Ureter (tissue), 1 donor: Measurements from ENCODE around the gene ANAPC7. TPM values are rescaled to one million over a fixed set of nuclear protein-coding genes. Genes with fewer than 3 reads are reported as not detected.
"Not testable (repeated sequence)": the region's sequence is repeated elsewhere in the genome, so short reads cannot be mapped to it uniquely, and the experiment has no call there.

Experiments
- DNase-seq: peaks from one replicate; pipeline ENCODE4 v3.0.0-alpha.2; 2020; ENCODE audit warnings: low spot score
- total RNA-seq: library from RNA; stranded (reverse); gene quantifications from one replicate; pipeline ENCODE4 v1.2.4, GENCODE V29; 2023
- donor health status: DM: yes; HTN: yes; CAD: no.

The ANAPC7 gene
- total RNA-seq, 1 donor from 2014 or later = 104 TPM

GRCh38 chr12:110349514-110350151 lies 53.9 kb downstream of the ANAPC7 start:
- DNase-seq = no peak

DNA sequence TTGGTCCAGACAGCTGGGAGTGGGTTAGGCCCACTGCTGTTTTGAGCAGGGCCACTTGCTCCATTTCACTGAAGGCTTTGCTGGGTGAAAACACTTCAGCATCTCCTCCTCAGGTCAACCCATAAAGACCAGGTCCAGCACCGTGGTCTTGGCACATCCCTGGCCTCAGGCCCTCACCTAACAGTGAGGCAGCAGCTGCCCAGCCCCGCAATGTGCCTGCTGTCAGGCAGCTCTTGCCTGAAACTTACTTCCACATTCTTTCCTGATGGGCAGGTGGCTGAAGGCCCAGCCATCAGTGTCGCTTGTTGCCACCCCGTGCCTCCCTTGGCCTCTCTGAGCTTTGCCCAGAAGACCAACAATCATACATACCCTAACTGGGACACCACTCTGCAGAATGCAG lies 54.4 kb downstream of the ANAPC7 start:
- no peak for DNase-seq

GRCh38 chr12:110348431-110349059 lies 55.0 kb downstream of the ANAPC7 start:
- no peak for DNase-seq

DNA sequence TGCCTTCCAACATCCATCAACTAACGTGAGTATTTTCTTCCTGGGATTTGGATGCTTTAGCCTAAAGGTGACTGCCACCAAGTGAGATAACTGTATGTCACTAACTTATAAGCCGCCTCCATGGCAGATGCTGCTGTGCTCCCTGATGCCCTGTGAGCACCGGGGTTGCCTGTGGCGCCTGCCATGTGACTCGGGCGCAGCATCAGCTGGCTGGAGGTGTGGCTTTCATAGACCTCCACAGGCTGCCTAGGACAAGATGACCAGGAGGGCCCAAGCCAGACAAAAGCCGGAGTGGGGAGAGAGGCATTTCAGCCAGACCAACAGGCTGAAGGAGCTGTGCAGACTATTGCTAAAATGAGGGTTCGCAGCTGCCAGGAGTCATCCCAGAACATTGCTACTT lies 55.7 kb downstream of the ANAPC7 start:
- DNase-seq = no peak

GRCh38 chr12:110345963-110346362 lies 57.5 kb downstream of the ANAPC7 start:
- DNase-seq = no peak

GRCh38 chr12:110345176-110345661 lies 58.3 kb downstream of the ANAPC7 start:
- peak; percentile 87 for DNase-seq

DNA sequence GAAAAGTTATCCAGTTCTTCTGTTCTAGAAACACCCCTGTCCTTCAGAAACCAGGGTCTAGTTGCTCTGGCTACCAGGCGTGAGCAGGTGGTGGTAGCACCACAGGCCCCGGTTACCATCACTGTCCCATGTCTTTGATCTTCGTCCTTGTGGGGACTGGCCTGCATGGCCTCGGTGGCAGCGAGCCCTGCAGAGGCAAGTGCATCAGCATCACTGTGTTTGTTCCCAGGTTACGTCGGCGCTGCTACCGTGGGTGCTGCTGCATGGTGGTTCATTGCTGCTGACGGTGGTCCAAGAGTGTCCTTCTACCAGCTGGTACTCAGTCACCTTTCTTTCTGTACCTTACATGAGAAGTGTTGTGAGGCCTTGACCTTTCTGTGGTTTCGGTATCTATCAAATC lies 58.9 kb downstream of the ANAPC7 start:
- peak; percentile 19 for DNase-seq

DNA sequence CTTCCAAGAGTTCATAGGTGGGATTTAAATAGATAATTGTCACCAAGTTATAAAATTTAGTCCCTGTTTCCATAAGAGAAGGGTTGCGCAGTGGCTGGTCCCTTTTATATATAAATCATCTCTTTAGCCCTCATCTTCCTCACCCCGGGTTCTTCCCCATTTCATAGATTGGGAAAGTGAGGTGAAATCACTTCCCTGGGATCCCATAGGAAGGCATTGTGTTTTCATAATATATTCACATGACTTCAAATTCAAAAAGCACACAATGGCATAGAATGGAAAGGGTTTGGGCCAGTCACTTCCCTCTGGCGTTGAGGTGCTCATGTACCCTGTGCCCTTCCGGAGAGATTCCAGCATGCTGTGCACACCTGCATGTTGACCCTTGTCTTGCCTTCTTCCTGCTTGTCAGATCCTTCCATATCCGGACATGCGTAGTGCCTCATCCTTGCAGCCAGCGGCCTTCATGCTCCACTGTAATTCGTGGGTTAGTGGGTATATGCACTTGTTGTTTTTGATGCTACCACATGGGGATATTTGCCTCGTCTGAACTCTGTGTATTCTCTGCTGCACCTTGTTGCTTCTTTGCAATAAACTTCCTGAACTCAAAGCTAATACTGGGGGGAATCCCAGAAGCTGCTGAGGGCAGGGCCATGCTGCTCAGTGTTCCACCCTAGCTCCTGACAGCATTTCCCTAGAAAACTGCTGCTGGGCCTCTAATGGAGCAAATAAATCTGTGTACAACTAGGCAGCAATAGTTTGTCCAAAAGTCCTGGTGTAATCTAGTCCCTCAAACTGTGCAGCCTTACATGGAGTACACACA lies 59.6 kb downstream of the ANAPC7 start:
- no peak for DNase-seq

- no peak for DNase-seq
Observed at GRCh38 chr12:110343114-110343513, 60.4 kb downstream of the ANAPC7 start.

DNA sequence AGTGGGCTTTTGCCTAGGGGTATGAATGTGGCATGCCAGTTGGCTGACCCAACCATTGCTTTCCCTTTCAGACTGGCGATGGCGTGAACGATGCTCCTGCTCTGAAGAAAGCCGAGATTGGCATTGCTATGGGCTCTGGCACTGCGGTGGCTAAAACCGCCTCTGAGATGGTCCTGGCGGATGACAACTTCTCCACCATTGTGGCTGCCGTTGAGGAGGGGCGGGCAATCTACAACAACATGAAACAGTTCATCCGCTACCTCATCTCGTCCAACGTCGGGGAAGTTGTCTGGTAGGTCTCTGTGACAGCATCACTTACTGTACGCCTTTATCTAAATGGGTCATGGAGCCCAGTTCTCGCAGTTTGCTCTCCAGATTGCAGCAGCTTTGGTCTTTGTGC lies 61.4 kb downstream of the ANAPC7 start:
- DNase-seq = no peak

- DNase-seq = no peak
Observed at GRCh38 chr12:110340706-110341105, 62.8 kb downstream of the ANAPC7 start.

- DNase-seq = not testable (repeated sequence)
Observed at GRCh38 chr12:110340261-110340660, 63.2 kb downstream of the ANAPC7 start.

- DNase-seq = no peak
Observed at GRCh38 chr12:110339184-110339952, 64.1 kb downstream of the ANAPC7 start.

DNA sequence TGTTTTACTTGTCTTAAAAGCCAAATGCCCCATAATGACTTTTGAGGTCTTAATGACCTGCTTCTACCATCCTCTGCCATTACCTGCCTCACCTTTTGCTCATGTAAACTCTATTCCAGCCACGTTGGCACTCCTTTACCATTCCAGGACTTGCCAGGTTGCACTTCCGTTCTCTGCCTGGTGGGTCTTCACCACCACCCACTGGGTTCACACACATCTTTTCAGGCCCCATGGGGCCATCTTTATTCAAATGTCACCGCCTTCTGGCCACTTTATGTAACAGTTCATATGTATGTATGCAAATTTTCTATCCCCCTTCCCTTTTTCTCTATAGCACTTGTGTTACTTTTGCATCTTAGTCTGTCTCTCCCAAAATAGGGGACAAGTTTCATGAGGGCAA lies 64.8 kb downstream of the ANAPC7 start:
- DNase-seq = no peak

DNA sequence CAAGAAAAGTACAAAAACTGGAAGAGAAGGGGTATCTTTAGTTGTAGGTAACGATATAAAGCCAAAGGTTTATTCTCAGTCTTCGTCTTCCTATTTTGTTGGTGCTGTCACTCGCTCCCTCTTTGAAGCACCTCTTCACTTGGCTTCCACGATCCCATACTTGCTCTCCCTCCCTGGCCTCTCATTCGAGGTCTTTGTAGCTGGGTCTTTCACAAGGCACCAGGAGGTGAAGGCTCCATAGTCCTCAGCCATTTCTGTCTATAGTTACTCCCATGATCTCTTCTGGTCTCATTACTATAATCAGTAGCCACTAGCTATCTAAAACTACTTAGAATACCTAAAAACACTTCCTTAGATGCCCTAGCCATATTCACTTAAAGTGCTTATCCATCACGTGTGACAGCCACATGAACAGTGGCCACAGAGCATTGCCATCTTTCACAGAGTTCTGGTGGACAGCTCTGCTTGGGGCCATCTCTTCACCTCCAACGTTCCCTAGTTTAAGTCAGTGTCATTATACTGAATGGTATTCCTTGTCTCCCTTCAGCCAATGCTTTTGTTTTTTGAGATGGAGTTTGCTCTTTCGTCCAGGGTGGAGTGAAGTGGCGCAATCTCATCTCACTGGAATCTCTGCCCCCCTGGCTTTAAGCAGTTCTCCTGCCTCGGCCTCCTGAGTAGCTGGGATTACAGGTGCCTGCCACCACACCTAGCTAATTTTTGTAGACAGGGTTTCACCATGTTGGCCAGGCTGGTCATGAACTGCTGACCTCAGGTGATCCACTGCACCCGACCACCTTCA lies 65.4 kb downstream of the ANAPC7 start:
- peak; percentile 24 for DNase-seq

DNA sequence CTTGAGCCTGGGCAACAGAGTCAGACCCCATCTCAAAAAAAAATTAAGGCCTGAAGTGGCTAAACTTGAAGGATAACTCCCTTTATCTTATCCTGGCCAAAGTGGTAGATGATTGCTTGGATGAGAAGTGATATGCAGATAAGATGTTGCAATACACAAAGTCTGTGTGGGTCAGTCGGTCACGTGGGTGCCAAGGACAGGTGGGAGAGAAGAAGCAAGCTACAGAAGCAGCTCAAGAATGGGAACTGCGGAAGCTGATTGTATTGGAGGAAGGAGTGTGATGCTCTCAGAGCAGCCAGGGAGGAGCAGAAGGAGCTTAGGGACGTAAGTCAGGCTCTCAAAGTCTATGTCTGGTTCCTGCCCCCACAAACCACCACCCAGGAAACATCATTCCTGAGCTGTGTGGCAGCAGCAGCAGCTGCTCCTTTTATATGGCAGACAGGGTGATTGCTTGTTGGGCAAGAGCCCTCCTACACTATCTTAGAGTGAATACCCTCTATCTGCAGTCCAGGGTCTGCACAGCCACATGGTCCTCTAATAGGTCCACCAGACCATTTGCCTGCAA lies 67.9 kb downstream of the ANAPC7 start:
- no peak for DNase-seq

DNA sequence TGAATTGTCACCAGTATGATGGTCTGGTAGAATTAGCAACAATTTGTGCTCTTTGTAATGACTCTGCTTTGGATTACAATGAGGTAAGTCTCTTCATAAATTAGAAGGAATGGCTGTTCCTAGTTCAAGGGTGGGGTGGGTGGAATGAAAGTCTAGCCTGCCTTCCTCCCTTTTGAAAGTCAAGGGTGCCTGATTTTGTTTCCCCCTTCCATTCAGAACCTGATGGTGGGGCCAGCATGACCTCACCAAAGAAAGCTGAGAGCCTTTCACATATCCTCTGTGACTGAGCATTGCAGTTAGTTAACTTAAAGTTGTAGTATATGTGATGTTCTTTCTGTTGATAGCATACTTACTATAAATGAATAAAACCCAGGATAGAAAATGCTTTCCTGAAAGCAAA lies 70.3 kb downstream of the ANAPC7 start:
- DNase-seq = no peak

DNA sequence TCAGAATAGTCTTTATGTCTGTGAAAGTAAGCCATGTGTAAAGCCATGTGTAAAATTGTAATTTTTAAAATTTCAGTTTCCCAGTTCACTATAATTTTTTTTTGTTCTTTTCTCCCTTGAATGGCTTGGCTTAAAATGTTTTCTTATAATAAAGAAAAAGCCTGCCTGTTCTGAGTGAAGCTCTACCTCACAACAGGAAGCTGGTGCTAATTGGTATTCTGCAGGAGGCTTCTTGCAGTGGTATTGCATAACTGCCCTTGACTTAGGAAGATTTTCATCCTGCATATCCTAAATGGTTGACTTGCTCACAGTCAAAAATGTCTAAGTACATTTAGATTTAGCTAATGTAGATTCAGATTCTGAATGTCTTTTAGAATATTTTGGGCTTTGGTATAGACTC lies 73.0 kb downstream of the ANAPC7 start:
- no peak for DNase-seq

DNA sequence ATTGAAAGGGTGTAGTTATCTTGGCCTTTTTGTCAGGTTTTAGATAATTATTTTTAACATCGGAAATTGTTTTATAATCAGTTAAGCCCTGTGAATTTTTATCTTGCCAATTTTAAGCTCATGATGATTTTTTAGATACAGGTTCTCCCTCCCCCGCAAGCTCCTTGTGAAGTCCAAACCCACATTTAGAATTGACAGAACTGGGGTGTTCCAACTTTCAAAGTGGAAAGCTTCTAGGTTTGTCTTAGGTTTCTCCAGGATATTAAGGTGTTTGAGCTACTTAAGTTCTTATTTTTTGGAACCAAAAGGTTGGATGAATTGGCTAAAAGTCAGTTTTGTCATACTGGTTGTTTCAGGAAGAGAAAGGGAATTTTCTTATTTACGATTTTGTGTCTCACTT lies 73.4 kb downstream of the ANAPC7 start:
- DNase-seq = no peak

DNA sequence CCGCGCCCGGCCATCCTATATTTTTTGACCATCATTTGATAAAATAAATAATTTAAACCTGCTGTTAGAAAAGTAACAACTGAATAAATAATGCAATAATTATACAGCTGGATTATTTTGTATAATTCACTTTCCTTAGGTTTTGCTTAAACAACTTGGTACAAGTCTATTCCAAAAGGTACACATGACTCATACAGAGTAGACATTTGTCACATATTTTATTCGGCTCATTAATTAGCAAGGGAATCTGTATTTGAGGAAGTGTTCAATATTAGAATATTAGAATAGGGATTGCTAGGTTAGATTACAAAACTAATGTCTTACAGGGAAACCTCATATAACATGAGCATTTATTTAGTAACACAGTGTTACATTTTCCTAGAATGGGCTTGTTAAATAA lies 73.8 kb downstream of the ANAPC7 start:
- no peak for DNase-seq
